ENCODE results near the gene WIPF1. TPM values are rescaled to one million over a fixed set of nuclear protein-coding genes. Genes with fewer than 3 reads are reported as not detected.

WIPF1 gene
- total and polyA plus RNA-seq, 2 donors (not counting 3 experiments of a cell fraction or from before 2014, with no cell fraction given): 15.3 to 42.0 TPM

GRCh38 chr2:174624895-174625430, 27.4 kb upstream of the WIPF1 start:
- Histone ChIP-seq H3K27me3 (ENCODE audit: control insufficient read depth in 2 of 2, insufficient read depth in 2 of 2, low read length in 2 of 2) (no peaks in the 10 kb centered on the region), H3K4me3 (replicated peaks in 1 of 3; ENCODE audit: insufficient read depth in 1 of 3, low read depth in 1 of 3, low read length in 3 of 3) (no peak overlapping the region), H3K4me2 (ENCODE audit: insufficient read depth, low read length) (no peak overlapping the region), H3K9ac (replicated peaks; ENCODE audit: extremely low read depth, insufficient read depth, low read length) (no peak overlapping the region), H3K79me2 (ENCODE audit: control insufficient read depth, insufficient read depth, low read length) (no peaks in the 10 kb centered on the region), H3K27ac (ENCODE audit: insufficient read depth, low read depth, low read length) (no peak overlapping the region), H3K4me1 (ENCODE audit: control insufficient read depth, extremely low read depth, insufficient read depth, low read length) (no peaks in the 10 kb centered on the region), H4K20me1 (replicated peaks; ENCODE audit: control insufficient read depth, extremely low read depth, insufficient read depth, low read length) (no peaks in the 10 kb centered on the region), H3K36me3 (ENCODE audit: control insufficient read depth in 2 of 2, extremely low read depth in 1 of 2, insufficient read depth in 2 of 2, low read length in 2 of 2) (no peaks in the 10 kb centered on the region), H3K9me1 (replicated peaks; ENCODE audit: control insufficient read depth, extremely low read depth, insufficient read depth, low read length) (no peaks in the 10 kb centered on the region), H3K9me3 (replicated peaks; ENCODE audit: control insufficient read depth, insufficient read depth, low read length) (no peaks in the 10 kb centered on the region), H2AFZ (ENCODE audit: low read depth, low read length) (no peak overlapping the region)
- CTCF ChIA-PET: no interaction called here
- POLR2A ChIA-PET: no interaction called here
- intact Hi-C loops (cut with micrococcal nuclease): loop anchor here (5.0 kb wide), 1 partner anchor 42 kb away; no protein-coding TSS in a partner anchor
- TF ChIP-seq MYC (IDR thresholded peaks at IDR 0.05; ENCODE audit: low read depth, low read length) (no peak), JUN (IDR thresholded peaks at IDR 0.05; ENCODE audit: borderline replicate concordance, insufficient read depth, insufficient read length, low read depth) (no peak), EZH2 (IDR thresholded peaks at IDR 0.05; ENCODE audit: borderline replicate concordance, low read depth, low read length, severe bottlenecking) (no peak)
- TF ChIP-seq, protein P1, sequence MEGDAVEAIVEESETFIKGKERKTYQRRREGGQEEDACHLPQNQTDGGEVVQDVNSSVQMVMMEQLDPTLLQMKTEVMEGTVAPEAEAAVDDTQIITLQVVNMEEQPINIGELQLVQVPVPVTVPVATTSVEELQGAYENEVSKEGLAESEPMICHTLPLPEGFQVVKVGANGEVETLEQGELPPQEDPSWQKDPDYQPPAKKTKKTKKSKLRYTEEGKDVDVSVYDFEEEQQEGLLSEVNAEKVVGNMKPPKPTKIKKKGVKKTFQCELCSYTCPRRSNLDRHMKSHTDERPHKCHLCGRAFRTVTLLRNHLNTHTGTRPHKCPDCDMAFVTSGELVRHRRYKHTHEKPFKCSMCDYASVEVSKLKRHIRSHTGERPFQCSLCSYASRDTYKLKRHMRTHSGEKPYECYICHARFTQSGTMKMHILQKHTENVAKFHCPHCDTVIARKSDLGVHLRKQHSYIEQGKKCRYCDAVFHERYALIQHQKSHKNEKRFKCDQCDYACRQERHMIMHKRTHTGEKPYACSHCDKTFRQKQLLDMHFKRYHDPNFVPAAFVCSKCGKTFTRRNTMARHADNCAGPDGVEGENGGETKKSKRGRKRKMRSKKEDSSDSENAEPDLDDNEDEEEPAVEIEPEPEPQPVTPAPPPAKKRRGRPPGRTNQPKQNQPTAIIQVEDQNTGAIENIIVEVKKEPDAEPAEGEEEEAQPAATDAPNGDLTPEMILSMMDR (IDR thresholded peaks at IDR 0.05; ENCODE audit: extremely low read depth in 1 of 2, insufficient read depth in 1 of 2, low read depth in 1 of 2, low read length in 2 of 2): no peak
- no peak for FAIRE-seq
- BruUV-seq (replicated peaks): no TSS peak
- no peak for DNase-seq (ENCODE audit: low read depth, low spot score)
- dilution Hi-C loops (cut with MboI; ENCODE audit: extremely low pct_ligation_motif_present, low sequenced_read_pairs): no loop called here

DNA sequence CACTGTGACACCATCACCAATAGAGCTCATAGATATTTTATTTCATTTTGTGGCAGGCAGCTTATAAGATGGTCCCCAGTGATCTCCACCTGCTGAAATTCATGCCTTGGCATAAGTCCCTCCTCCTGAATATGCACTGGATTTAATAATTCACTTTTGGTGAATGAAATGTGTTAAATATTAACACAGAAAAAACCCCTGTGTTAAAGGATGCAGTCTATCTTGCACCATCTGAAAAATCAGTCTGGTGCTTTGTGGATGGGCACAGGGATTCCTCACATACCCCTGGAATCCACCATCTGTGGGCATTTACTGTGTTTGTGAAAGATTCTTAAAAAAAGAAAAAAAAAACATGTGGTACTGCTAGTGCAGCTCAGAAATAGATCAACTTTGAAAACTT, 26.1 kb upstream of the WIPF1 start:
- no peaks in the 10 kb centered on the region for H3K36me3 ChIP-seq (ENCODE audit: control insufficient read depth in 2 of 2, extremely low read depth in 1 of 2, insufficient read depth in 2 of 2, low read length in 2 of 2)
- H3K27ac ChIP-seq (ENCODE audit: insufficient read depth, low read depth, low read length): no peak overlapping the region
- no peak overlapping the region for H3K4me3 ChIP-seq (replicated peaks in 1 of 3; ENCODE audit: insufficient read depth in 1 of 3, low read depth in 1 of 3, low read length in 3 of 3)
- no peak for DNase-seq (ENCODE audit: low read depth, low spot score)
- H3K4me2 ChIP-seq (ENCODE audit: insufficient read depth, low read length): no peak overlapping the region
- no peaks in the 10 kb centered on the region for H3K79me2 ChIP-seq (ENCODE audit: control insufficient read depth, insufficient read depth, low read length)
- BruUV-seq (replicated peaks): no TSS peak
- intact Hi-C loops (cut with micrococcal nuclease) (no loop called here), dilution Hi-C loops (cut with MboI; ENCODE audit: extremely low pct_ligation_motif_present, low sequenced_read_pairs) (no loop called here)
- no peaks in the 10 kb centered on the region for H3K9me3 ChIP-seq (replicated peaks; ENCODE audit: control insufficient read depth, insufficient read depth, low read length)
- ChIA-PET POLR2A (no interaction called here), CTCF (interaction anchor here (0.8 to 1.2 kb wide), 4 partner anchors 13 to 161 kb away, joined by 3 to 5 read pairs (median 3); no protein-coding TSS in a partner anchor)
- no peaks in the 10 kb centered on the region for H3K9me1 ChIP-seq (replicated peaks; ENCODE audit: control insufficient read depth, extremely low read depth, insufficient read depth, low read length)
- no peaks in the 10 kb centered on the region for H3K4me1 ChIP-seq (ENCODE audit: control insufficient read depth, extremely low read depth, insufficient read depth, low read length)
- H4K20me1 ChIP-seq (replicated peaks; ENCODE audit: control insufficient read depth, extremely low read depth, insufficient read depth, low read length): no peaks in the 10 kb centered on the region
- FAIRE-seq: peak; percentile 4
- H2AFZ ChIP-seq (ENCODE audit: low read depth, low read length): no peak overlapping the region
- TF ChIP-seq MYC (IDR thresholded peaks at IDR 0.05; ENCODE audit: low read depth, low read length) (no peak), JUN (IDR thresholded peaks at IDR 0.05; ENCODE audit: borderline replicate concordance, insufficient read depth, insufficient read length, low read depth) (no peak), GATA2 (IDR thresholded peaks at IDR 0.05; ENCODE audit: insufficient read depth, insufficient read length, low read depth, low read length) (no peak), POLR2AphosphoS5 (IDR thresholded peaks at IDR 0.05; ENCODE audit: insufficient read depth, low read depth, low read length) (no peak), FOS (IDR thresholded peaks at IDR 0.05; ENCODE audit: borderline replicate concordance, insufficient read depth, low read length) (no peak), POLR2A (IDR thresholded peaks at IDR 0.05; ENCODE audit: low read depth, low read length) (no peak), EZH2 (IDR thresholded peaks at IDR 0.05; ENCODE audit: borderline replicate concordance, low read depth, low read length, severe bottlenecking) (no peak)
- TF ChIP-seq, protein P1 (IDR thresholded peaks at IDR 0.05; ENCODE audit: extremely low read depth in 1 of 2, insufficient read depth in 1 of 2, low read depth in 1 of 2, low read length in 2 of 2): no peak
- TF ChIP-seq, protein P2, sequence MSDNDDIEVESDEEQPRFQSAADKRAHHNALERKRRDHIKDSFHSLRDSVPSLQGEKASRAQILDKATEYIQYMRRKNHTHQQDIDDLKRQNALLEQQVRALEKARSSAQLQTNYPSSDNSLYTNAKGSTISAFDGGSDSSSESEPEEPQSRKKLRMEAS (IDR thresholded peaks at IDR 0.05; ENCODE audit: insufficient read depth, insufficient read length): no peak
- H3K9ac ChIP-seq (replicated peaks; ENCODE audit: extremely low read depth, insufficient read depth, low read length): no peak overlapping the region
- H3K27me3 ChIP-seq (ENCODE audit: control insufficient read depth in 2 of 2, insufficient read depth in 2 of 2, low read length in 2 of 2): no peaks in the 10 kb centered on the region

Data from endothelial cell of umbilical vein (primary cell).